Mesendoderm (in vitro differentiated cells): ENCODE measurements around the gene RUNX2.
"Not testable (repeated sequence)": the region's sequence is repeated elsewhere in the genome, so short reads cannot be mapped to it uniquely, and the experiment has no call there.

ENCODE experiments used
- DNase-seq: peaks from one replicate; pipeline ENCODE4 v3.0.0; 2013
- H2AK5ac ChIP-seq: 2 replicates; pipeline ENCODE4 v1.6.1; 2013; ENCODE audit warnings: low read length, inconsistent platforms
- H2BK120ac ChIP-seq: 2 replicates; pipeline ENCODE4 v1.6.1; 2013; ENCODE audit warnings: low read depth, mild to moderate bottlenecking, low read length, moderate library complexity, mixed read lengths
- H2BK15ac ChIP-seq: replicated peaks from 2 replicates; pipeline ENCODE4 v1.6.1; 2013; ENCODE audit warnings: low read depth, mild to moderate bottlenecking, moderate library complexity
- H2BK5ac ChIP-seq: 2 replicates; pipeline ENCODE4 v1.6.1; 2013; ENCODE audit warnings: low read length, inconsistent platforms
- H3K18ac ChIP-seq: 2 replicates; pipeline ENCODE4 v1.6.1; 2013; ENCODE audit warnings: mild to moderate bottlenecking, low read length, mixed read lengths
- H3K23ac ChIP-seq: one replicate; pipeline ENCODE4 v1.6.1; 2013; ENCODE audit warnings: low read length
- H3K27ac ChIP-seq: 2 replicates; pipeline ENCODE4 v1.5.1; 2013; ENCODE audit warnings: low read depth, mild to moderate bottlenecking, inconsistent platforms, low read length, moderate library complexity
- H3K27me3 ChIP-seq: 2 replicates; pipeline ENCODE4 v1.6.1; 2013; ENCODE audit warnings: low read length, control low read depth, mild to moderate bottlenecking, inconsistent platforms; ENCODE audit not compliant: insufficient read depth, poor library complexity
- H3K36me3 ChIP-seq: 2 replicates; pipeline ENCODE4 v1.6.1; 2013; ENCODE audit warnings: low read length, inconsistent platforms; ENCODE audit not compliant: control insufficient read depth, insufficient read depth
- H3K4ac ChIP-seq: one replicate; pipeline ENCODE4 v1.6.1; 2013; ENCODE audit warnings: low read depth, mild to moderate bottlenecking, low read length, moderate library complexity
- H3K4me1 ChIP-seq: 2 replicates; pipeline ENCODE4 v1.6.1; 2013; ENCODE audit warnings: low read depth, low read length, inconsistent platforms; ENCODE audit not compliant: control insufficient read depth
- H3K4me2 ChIP-seq: 2 replicates; pipeline ENCODE4 v1.6.1; 2013; ENCODE audit warnings: low read length
- H3K4me3 ChIP-seq: 2 replicates; pipeline ENCODE4 v1.5.1; 2013; ENCODE audit warnings: mild to moderate bottlenecking, low read length
- H3K56ac ChIP-seq: one replicate; pipeline ENCODE4 v1.6.1; 2013; ENCODE audit warnings: low read length
- H3K79me1 ChIP-seq: 2 replicates; pipeline ENCODE4 v1.6.1; 2013; ENCODE audit warnings: low read length, inconsistent platforms
- H3K79me2 ChIP-seq: 2 replicates; pipeline ENCODE4 v1.6.1; 2013; ENCODE audit warnings: mild to moderate bottlenecking, low read length; ENCODE audit not compliant: control insufficient read depth, insufficient read depth
- H3K9ac ChIP-seq: 2 replicates; pipeline ENCODE4 v1.6.1; 2013; ENCODE audit warnings: low read length, inconsistent platforms
- H4K5ac ChIP-seq: one replicate; pipeline ENCODE4 v1.6.1; 2013; ENCODE audit warnings: low read length
- H4K8ac ChIP-seq: one replicate; pipeline ENCODE4 v1.6.1; 2013; ENCODE audit warnings: low read depth, mild to moderate bottlenecking, control low read depth, low read length, moderate library complexity
- WGBS: extraction: QIAGEN DNeasy Blood & Tissue Kit; methylation state at CpG from one replicate; pipeline ENCODE4 v1.1.7; 2013; ENCODE audit warnings: low lambda C conversion rate, missing lambda C conversion rate; ENCODE audit not compliant: insufficient coverage; ENCODE audit errors: extremely low coverage; 5-methylcytosine and 5-hydroxymethylcytosine counted together

The RUNX2 gene

DNA sequence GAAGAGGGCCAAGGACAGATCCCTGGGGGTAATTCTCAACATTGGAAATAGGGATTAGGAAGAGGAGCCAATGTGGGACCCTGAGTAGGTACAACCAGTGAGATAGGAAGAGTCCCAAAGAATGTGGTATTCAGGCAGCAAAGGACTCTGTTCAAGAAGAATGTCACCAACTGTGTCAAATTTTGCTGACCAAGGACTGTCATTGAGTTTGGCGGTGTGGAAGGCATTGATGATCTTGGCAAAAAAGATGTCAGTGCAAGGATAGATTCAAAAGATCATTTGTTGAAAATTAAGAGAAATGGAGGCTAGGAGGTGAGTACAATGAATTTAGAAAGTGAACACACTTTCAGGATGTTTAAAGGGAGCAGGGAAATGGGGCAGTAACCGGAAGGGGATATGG lies 132.0 kb downstream of the RUNX2 start:
- Histone ChIP-seq H3K56ac (no peak overlapping the region), H3K4me2 (no peak overlapping the region), H3K23ac (no peak overlapping the region), H3K18ac (no peak overlapping the region), H2BK5ac (no peak overlapping the region), H4K8ac (no peak overlapping the region), H3K9ac (no peak overlapping the region), H2BK15ac (no peak overlapping the region), H4K5ac (no peak overlapping the region), H3K4me3 (no peak overlapping the region), H2BK120ac (no peak overlapping the region), H3K79me2 (no peaks in the 10 kb centered on the region), H3K79me1 (no peaks in the 10 kb centered on the region), H2AK5ac (no peak overlapping the region), H3K27me3 (no peaks in the 10 kb centered on the region), H3K4me1 (no peaks in the 10 kb centered on the region), H3K36me3 (no peaks in the 10 kb centered on the region), H3K27ac (no peak overlapping the region), H3K4ac (no peak overlapping the region)
- WGBS = no CpG with 5 or more reads among the region's 2 CpGs
- DNase-seq = no peak

DNA sequence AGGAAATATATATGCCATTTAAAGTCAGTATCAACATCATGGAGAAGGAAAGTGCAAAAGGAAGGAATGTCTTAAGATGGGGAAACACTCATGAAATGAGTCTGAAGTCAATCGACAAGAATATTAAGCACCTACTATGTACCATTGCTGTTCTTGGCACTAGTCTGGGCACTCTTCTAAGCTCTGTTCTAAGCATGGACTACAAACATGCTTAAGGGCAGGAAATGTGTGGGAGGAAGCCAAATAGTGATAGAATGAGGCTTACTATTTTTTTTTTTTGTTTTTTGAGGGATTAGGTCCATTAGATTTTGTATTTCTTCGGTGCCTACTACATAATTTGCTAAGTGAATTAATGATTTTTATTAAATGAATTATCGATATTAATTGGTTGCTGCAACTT lies 133.4 kb downstream of the RUNX2 start:
- Histone ChIP-seq H3K36me3 (no peaks in the 10 kb centered on the region), H3K18ac (no peak overlapping the region), H3K79me1 (no peaks in the 10 kb centered on the region), H3K23ac (no peak overlapping the region), H2BK15ac (no peak overlapping the region), H3K4ac (no peak overlapping the region), H3K9ac (no peak overlapping the region), H3K79me2 (no peaks in the 10 kb centered on the region), H4K5ac (no peak overlapping the region), H3K56ac (no peak overlapping the region), H4K8ac (no peak overlapping the region), H3K4me1 (no peaks in the 10 kb centered on the region), H3K27ac (no peak overlapping the region), H2AK5ac (no peak overlapping the region), H2BK120ac (no peak overlapping the region), H3K27me3 (no peaks in the 10 kb centered on the region), H2BK5ac (no peak overlapping the region), H3K4me2 (no peak overlapping the region), H3K4me3 (no peak overlapping the region)
- no peak for DNase-seq
- WGBS = 100% methylated on average over 1 of the region's 3 CpGs

DNA sequence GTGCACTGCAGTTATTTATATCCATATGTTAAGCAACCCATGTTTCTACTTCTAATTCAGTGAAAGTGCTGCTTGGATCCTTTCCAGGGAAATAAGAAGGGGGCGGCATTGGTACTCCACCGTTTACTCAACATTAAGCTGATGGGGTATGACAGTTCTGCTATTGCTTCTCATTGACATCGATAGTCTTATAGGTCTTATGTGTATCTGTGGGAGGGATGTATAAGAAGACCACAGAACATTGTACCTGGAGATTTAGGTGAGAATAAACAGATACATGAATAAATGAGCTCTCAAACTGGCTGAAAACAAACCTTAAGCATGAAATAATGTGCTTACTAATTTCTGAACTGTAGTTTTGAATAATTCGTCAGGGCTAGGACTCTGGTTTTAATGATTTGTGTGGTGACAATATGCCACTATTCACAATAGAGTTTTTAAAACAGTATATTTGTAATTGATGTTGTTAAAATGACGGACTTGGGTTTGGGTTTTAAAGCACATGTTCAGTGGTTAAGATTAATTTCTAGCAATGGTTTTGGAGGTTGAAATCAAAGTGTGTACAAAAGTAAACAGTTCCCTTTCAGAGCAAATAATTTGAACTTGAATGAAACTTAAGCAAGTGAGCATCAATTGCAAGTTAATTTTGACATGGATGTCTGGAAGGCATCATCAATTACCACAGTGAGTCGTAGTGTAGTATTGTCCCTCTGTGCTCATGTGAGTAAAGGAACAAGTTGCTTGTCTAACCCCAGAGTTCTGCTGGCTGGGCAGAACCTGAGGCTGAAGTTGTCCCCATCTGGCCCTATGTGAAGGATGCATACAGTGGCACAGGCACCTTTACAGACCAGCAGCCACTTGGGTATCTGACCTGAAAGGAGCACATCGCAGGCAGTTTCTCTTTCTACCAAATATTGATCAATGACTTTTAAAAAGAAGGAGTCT lies 134.3 kb downstream of the RUNX2 start:
- H3K4ac ChIP-seq = no peak overlapping the region
- H3K4me3 ChIP-seq = no peak overlapping the region
- no peak overlapping the region for H4K5ac ChIP-seq
- H3K79me1 ChIP-seq = no peaks in the 10 kb centered on the region
- H3K27me3 ChIP-seq = no peaks in the 10 kb centered on the region
- H4K8ac ChIP-seq = no peak overlapping the region
- no peak overlapping the region for H3K9ac ChIP-seq
- no peak overlapping the region for H3K56ac ChIP-seq
- WGBS = 100% methylated on average over 1 of the region's 7 CpGs
- H3K18ac ChIP-seq = no peak overlapping the region
- no peak overlapping the region for H2BK5ac ChIP-seq
- no peaks in the 10 kb centered on the region for H3K4me1 ChIP-seq
- H2AK5ac ChIP-seq = no peak overlapping the region
- no peak overlapping the region for H2BK120ac ChIP-seq
- H2BK15ac ChIP-seq = no peak overlapping the region
- no peak overlapping the region for H3K23ac ChIP-seq
- H3K27ac ChIP-seq = no peak overlapping the region
- H3K79me2 ChIP-seq = no peaks in the 10 kb centered on the region
- DNase-seq = no peak
- no peak overlapping the region for H3K4me2 ChIP-seq
- no peaks in the 10 kb centered on the region for H3K36me3 ChIP-seq

DNA sequence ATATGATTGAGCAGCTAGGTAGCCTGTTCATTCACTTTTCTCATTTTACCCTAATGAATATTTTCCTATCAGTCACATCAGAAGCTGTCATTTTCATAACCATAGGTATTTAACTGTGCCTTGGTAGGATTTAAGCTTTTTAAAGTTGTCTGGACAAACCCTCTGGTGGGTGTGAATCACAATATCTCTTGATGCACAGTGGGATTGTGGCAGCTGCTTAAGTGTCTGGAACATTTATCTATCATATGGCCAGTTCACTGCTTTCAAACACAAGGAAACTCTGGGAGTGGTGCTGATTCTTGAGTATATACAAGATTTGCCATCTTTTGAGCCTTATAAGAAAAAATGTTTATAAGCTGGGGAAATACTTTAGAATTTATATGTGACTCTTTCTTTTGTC lies 136.6 kb downstream of the RUNX2 start:
- Histone ChIP-seq H3K36me3 (no peaks in the 10 kb centered on the region), H2BK15ac (no peak overlapping the region), H4K8ac (no peak overlapping the region), H3K27me3 (no peaks in the 10 kb centered on the region), H3K27ac (no peak overlapping the region), H3K4me3 (no peak overlapping the region), H3K4me2 (no peak overlapping the region), H3K79me2 (no peaks in the 10 kb centered on the region), H3K9ac (no peak overlapping the region), H2BK120ac (no peak overlapping the region), H3K4ac (no peak overlapping the region), H3K4me1 (no peaks in the 10 kb centered on the region), H3K79me1 (no peaks in the 10 kb centered on the region), H4K5ac (no peak overlapping the region), H3K23ac (no peak overlapping the region), H2AK5ac (no peak overlapping the region), H3K18ac (no peak overlapping the region), H2BK5ac (no peak overlapping the region), H3K56ac (no peak overlapping the region)
- DNase-seq = no peak

DNA sequence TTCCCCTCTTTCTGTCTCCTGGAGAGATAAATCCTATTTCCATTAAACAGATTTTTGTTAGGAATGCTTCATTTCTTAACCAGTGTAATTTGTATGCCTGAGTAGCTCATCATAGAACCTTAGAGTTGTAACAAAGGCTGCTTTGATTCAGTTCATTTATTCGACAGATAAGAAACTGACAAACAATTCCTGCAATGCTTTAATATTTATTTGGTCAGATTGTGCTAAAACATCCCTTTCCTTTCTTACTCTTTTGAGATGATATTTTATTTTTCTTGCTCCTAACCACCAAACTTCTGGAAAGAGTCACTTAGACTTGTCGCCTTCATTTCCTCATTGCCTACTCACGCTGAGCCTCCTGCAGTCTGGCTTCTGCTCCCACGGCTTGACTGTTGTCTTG lies 138.6 kb downstream of the RUNX2 start:
- no peaks in the 10 kb centered on the region for H3K27me3 ChIP-seq
- H2AK5ac ChIP-seq = no peak overlapping the region
- no peak overlapping the region for H3K18ac ChIP-seq
- no peak overlapping the region for H2BK15ac ChIP-seq
- no peak overlapping the region for H4K8ac ChIP-seq
- H3K23ac ChIP-seq = no peak overlapping the region
- H3K4ac ChIP-seq = no peak overlapping the region
- H3K79me1 ChIP-seq = no peaks in the 10 kb centered on the region
- H2BK5ac ChIP-seq = no peak overlapping the region
- H3K27ac ChIP-seq = no peak overlapping the region
- H3K79me2 ChIP-seq = no peaks in the 10 kb centered on the region
- H3K4me3 ChIP-seq = no peak overlapping the region
- no peak overlapping the region for H2BK120ac ChIP-seq
- no peak overlapping the region for H3K56ac ChIP-seq
- no peak overlapping the region for H3K9ac ChIP-seq
- no CpG with 5 or more reads among the region's 4 CpGs for WGBS
- no peaks in the 10 kb centered on the region for H3K4me1 ChIP-seq
- DNase-seq = no peak
- H4K5ac ChIP-seq = no peak overlapping the region
- H3K36me3 ChIP-seq = no peaks in the 10 kb centered on the region
- no peak overlapping the region for H3K4me2 ChIP-seq

DNA sequence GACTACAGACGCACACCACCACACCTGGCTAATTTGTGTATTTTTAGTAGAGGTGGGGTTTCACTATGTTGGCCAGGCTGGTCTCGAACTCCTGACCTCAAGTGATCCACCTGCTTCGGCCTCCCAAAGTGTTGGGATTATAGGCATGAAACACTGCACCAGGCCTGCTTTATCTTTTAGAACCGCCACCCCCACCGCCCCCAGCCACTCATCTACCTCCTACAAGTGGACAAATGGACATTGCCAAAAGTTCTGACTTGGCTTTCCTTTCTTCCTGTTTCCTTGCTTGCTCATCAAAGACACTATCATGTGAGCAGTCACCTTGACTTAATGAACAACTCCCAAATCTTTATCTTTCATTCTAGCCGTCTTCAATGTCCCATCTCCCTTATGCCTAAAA lies 139.3 kb downstream of the RUNX2 start:
- not testable (repeated sequence) for H2BK5ac ChIP-seq, H3K27ac ChIP-seq, H4K8ac ChIP-seq, H3K4ac ChIP-seq, H4K5ac ChIP-seq, H2AK5ac ChIP-seq, H3K18ac ChIP-seq, H2BK120ac ChIP-seq, H3K4me3 ChIP-seq, H3K9ac ChIP-seq, H3K36me3 ChIP-seq, H3K4me2 ChIP-seq, H3K27me3 ChIP-seq, H3K56ac ChIP-seq, DNase-seq, H3K23ac ChIP-seq, H2BK15ac ChIP-seq, H3K4me1 ChIP-seq, H3K79me1 ChIP-seq, H3K79me2 ChIP-seq
- no CpG with 5 or more reads among the region's 6 CpGs for whole genome bisulfite sequencing
